CD4-positive, alpha-beta T cell treated with Interleukin-17A for 1 hour (primary cell): Measurements from ENCODE around the gene JMJD4.
A peak's percentile ranks its signal among the peaks of the same experiment; 100 is the strongest.
"Not testable (repeated sequence)": the region's sequence is repeated elsewhere in the genome, so short reads cannot be mapped to it uniquely, and the experiment has no call there.

Experiments used
- DNase-seq: peaks from one replicate; pipeline ENCODE4 v3.0.0-alpha.2; 2020

JMJD4 gene

DNA sequence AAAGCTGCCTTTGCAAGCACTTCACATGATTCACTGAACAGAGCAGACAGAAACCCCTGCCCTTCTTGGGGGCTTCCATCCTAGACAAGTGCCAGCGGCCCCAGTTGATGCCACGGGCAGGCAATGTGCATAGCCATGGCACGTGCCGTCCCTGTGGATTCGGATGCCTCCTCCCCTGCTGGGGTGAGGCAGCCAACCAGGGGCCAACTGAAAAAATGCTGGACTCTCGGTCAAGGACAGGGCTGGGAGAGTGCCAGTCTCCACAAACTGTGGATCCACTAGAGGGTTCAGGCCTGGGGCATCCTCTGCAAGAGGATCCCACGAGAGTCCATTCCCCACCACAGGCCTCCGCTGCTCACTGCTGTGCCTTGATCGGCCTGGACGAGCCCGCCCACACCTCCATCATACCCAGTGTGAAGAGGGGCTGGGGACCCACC is 3.8 kb downstream of the JMJD4 start:
- DNase-seq = no peak

DNA sequence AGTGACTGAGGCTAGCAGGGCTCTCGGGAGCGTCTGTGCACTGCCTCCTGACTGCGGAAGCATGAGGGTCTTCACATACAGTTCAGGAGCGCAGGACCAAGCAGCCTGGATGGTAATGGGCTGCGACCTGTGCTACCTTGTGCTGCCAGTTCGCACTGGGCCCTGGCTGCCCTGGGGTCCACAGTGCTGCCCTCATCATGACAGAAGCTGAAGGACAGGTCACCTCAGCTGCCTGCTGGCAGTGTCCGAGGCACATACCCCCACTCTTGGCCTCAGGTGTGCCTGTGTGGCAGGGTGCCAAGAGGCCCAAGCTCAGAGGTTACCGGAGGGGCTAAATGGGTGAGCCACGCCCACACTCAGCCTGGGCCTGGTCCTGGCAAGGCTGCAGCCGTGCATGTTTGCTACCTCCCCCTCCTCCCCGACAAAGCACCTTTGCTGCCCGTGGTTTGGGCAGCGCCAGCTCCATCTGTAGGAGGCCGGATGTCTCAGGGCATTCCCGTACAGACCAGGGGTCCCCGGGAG is 4.4 kb downstream of the JMJD4 start:
- DNase-seq = no peak

DNA sequence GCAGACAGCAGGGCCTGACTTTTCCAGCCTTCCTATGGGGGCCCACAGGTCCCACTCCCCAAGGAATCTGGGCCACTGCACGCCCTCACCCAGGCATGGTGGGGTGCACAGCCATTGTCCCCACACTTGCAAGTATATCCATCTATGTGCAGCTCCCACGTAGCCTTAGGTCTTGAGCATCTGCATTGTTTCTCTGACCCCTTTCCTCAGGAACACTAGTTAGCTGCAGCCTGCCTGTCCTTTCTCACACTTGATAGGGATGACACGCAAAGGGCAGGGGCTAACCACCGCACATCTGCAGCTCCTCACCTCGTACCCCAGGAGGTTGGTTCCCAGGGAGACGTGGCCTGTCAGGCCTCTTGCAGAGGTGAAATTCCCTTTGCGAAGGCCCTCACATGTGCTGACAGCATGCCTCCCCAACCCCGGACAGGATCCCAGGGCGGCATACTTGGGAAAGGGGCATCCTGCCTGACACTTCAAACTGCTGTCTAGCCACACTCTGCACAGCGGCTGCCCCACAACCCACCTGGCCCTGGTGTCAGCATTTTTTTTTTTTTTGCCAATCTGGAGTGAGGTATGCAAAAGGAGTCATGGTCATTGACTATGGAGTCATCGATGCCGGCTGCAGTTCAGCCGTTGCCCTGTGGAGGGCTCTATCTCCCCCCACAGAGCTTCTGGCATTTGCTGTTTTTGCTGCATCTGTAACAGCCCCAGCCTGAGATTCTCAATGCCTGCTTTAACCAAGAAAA is 5.0 kb downstream of the JMJD4 start:
- DNase-seq = peak; percentile 52

DNA sequence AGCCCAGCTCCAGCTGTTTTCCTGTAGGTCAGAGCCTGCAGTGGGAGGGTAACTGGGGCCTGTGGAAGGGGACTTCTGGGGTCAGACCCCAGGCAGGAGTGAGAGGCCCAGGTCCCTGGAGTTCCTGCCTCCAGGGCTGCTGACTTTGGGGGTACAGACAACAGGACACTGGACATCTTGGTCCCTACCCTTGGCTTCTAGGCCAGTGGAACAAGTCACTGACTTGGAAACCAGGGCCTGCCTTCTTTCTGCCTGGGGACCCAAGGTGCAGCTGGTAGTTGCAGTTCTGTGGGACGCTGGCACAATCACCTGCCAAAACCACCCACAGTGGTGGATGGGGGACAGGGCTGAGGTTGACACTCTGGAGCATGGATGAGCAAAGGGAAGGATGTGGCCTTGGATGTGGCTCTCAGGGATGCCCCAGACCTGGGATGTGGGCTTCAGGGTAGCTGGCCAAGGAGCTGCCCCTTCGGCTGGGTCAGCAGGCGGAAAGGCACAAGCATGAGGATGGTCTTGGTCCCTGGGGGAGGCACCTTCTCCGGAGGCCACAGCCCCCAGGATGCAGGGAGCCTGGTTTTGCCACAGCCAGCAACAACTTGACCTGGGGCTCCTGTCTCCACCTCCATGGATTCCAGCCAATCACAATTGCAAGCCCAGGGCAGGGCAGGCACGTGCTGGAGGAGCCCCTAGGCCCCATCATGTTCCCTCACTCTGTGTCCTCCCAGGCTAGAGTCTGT is 5.8 kb downstream of the JMJD4 start:
- no peak for DNase-seq

GRCh38 chr1:227728892-227729143 is 6.3 kb downstream of the JMJD4 start:
- no peak for DNase-seq

- peak; percentile 76 for DNase-seq
Observed at GRCh38 chr1:227728059-227728891, 6.8 kb downstream of the JMJD4 start.

DNA sequence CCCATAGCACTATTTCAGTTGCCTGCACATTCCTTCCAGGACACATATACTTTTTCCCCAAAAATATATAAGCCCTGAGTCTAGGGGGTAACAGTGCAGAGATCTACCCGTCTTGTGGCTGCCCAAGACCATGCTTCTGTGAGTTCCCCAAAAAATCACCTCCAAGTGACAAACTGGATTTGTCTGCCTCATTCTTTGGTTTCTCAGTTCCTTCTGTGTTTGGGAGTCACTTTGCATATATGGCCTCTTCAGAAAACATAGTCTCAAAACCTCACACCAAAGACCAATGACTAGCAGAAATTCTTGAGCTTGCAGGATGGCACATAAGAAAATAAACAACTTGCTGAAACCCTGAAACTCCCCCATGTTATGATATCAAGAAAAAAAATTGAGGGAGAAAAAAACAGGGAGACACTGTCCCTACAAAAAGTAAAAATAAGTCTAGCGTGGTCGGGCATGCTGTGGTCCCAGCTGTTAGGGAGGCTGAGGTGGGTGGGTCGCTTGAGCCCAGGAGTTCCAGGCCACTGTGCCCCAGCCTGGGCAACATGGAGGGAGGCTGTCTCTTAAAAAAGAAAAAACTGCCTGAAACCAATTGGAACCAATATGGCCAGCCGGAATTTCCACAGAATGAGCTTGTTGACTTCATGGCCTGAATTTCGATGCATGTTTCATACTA is 8.0 kb downstream of the JMJD4 start:
- DNase-seq = no peak

GRCh38 chr1:227726318-227726717 is 8.8 kb downstream of the JMJD4 start:
- no peak for DNase-seq

GRCh38 chr1:227725046-227725445 is 10.1 kb downstream of the JMJD4 start:
- no peak for DNase-seq

DNA sequence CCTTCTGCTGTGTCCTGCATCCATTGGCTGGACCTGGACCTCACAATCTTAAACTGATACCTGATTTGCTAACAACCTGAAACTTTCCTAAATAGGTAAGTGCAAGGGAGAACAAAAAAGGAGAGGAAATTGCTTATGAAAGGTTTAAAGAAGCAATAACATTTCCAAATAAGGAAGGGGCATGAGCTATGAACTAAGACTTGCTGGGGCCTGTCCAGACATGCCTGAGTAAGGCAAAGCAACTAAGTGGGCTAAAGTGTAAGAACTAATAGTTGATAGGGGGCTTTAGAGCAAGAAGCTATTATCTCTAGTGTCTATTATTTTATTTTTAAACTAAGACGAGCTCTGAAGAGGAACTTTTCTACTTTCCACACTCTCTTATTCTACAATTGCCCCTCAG is 11.6 kb downstream of the JMJD4 start:
- DNase-seq = no peak

- no peak for DNase-seq
Observed at GRCh38 chr1:227718932-227719331, 16.2 kb downstream of the JMJD4 start.

GRCh38 chr1:227712648-227713047 is 22.5 kb downstream of the JMJD4 start:
- DNase-seq = no peak

- not testable (repeated sequence) for DNase-seq
Observed at GRCh38 chr1:227710474-227710873, 24.6 kb downstream of the JMJD4 start.

- no peak for DNase-seq
Observed at GRCh38 chr1:227709451-227709850, 25.7 kb downstream of the JMJD4 start.

- DNase-seq = no peak
Observed at GRCh38 chr1:227707846-227708245, 27.3 kb downstream of the JMJD4 start.

DNA sequence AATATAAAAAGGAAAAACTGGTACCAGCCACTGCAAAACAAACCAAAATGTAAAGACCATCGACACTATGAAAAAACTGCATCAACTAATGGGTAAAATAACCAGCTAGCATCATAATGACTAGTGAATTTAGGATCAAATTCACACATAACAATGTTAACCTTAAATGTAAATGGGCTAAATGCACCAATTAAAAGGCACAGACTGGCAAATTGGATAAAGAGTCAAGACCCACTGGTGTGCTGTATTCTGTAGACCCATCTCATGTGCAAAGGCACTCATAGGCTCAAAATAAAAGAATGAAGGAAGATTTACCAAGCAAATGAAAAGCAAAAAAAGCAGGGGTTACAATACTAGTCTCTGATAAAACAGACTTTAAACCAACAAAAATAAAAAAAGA is 33.5 kb downstream of the JMJD4 start:
- DNase-seq = not testable (repeated sequence)

DNA sequence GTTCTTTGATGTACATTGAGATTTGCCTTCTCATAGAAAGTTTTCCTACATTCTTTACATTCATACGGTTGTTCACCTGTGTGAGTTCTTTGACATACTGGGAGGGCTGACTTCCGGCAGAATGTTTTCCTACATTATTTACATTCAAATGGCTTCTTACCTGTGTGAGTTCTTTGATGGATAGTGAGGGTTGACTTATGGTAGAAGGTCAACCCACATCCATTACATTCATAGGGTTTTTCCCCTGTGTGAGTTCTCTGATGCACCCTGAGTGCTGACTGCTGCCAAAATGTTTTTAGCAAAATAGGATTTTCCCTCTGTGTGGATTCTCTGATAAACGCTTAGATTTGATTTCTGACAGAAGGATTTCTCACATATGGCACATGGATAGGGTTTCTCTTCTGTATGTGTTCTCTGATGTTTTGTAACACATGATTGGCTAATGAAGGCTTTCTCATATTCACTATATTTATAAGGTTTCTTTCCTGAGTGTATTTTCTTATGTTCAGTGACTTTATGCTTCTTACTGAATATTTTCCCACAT is 37.7 kb downstream of the JMJD4 start:
- no peak for DNase-seq

DNA sequence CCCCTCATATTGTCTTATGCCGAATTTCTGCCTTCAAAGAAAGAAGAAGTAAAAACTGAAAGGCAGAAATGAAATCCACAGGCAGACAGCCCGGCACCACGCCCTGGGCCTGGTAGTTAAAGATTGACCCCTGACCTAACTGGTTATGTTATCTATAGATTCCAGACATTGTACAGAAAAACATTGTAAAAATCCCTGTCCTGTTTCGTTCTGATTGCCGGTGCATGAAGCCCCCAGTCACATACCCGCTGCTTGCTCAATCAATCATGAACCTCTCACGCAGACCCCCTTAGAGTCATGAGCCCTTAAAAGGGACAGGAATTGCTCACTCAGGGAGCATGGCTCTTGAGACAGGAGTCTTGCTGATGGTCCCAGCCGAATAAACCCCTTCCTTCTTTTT is 49.3 kb downstream of the JMJD4 start:
- DNase-seq = no peak
